GM19193 (cell line): ENCODE measurements around the gene SNX13.

Experiments
- POLR2A ChIP-seq: IDR thresholded peaks from 4 replicates; pipeline ENCODE4 v1.6.1; 2011; ENCODE audit not compliant: insufficient read depth, insufficient read length; ENCODE audit errors: extremely low read depth

The SNX13 gene

GRCh38 chr7:17771901-17772408 is 168.3 kb downstream of the SNX13 start:
- TF ChIP-seq POLR2A: no peak

GRCh38 chr7:17770710-17771375 is 169.5 kb downstream of the SNX13 start:
- TF ChIP-seq POLR2A: no peak

GRCh38 chr7:17769918-17770317 is 170.4 kb downstream of the SNX13 start:
- TF ChIP-seq POLR2A: no peak

GRCh38 chr7:17758008-17758407 is 182.3 kb downstream of the SNX13 start:
- TF ChIP-seq POLR2A: no peak

GRCh38 chr7:17746020-17746530 is 194.2 kb downstream of the SNX13 start:
- TF ChIP-seq POLR2A: no peak

- no peak for TF ChIP-seq POLR2A
Measured at GRCh38 chr7:17745610-17746009, 194.7 kb downstream of the SNX13 start.

GRCh38 chr7:17743316-17743715 is 197.0 kb downstream of the SNX13 start:
- TF ChIP-seq POLR2A: no peak

GRCh38 chr7:17741426-17741825 is 198.9 kb downstream of the SNX13 start:
- TF ChIP-seq POLR2A: no peak
